GM12891 (cell line): ENCODE results near the gene PPP2R3A.

Experiments
- PAX5 ChIP-seq: IDR thresholded peaks from 2 replicates; pipeline ENCODE4 v1.6.1; 2011; ENCODE audit warnings: low read length, moderate library complexity, mild to moderate bottlenecking; ENCODE audit not compliant: insufficient read depth, severe bottlenecking
- POLR2A ChIP-seq: IDR thresholded peaks from 2 replicates; pipeline ENCODE4 v1.6.1; 2011; ENCODE audit warnings: low read depth, low read length, control low read depth
- POLR2AphosphoS5 ChIP-seq: IDR thresholded peaks from 2 replicates; pipeline ENCODE4 v1.6.1; 2011; ENCODE audit warnings: low read depth, low read length, control low read depth
- SPI1 ChIP-seq: IDR thresholded peaks from 2 replicates; pipeline ENCODE4 v1.6.1; 2011; ENCODE audit warnings: low read depth, low read length, control low read depth
- TAF1 ChIP-seq: IDR thresholded peaks from 2 replicates; pipeline ENCODE4 v1.6.1; 2011; ENCODE audit warnings: low read depth, low read length, control low read depth

DNA sequence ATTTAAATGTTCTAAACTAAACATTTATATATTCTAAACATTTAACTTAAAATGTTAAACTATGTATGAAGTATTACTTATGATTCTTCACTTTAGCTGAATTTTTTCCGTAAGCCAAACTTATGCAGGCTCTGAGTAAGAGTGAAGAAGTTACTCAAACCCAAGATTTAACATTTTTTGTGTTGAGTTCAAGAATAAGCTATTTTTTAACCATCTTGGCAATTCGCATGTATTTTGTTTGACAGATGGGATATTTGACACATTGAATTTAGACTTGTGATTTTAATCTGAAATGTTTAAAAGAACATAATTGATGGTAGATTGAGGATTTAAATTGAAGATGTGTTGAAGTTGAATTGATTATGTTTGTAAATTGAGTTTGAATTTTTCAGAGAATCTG lies 14.6 kb upstream of the PPP2R3A start:
- no peak for TF ChIP-seq POLR2AphosphoS5
- no peak for TF ChIP-seq POLR2A
- TF ChIP-seq PAX5: no peak
- no peak for TF ChIP-seq SPI1
- TF ChIP-seq TAF1: no peak
